ENCODE measurements around the gene CCN5. TPM values are rescaled to one million over a fixed set of nuclear protein-coding genes. Genes with fewer than 3 reads are reported as not detected.

Gene CCN5
- total and polyA plus RNA-seq, 2 of the 13 experiments (the other 11 are each of a cell fraction or from before 2014, with no cell fraction given), result 0.12 TPM; not detected in 1

GRCh38 chr20:44681796-44682566, 33.2 kb upstream of the CCN5 start:
- Histone ChIP-seq H3K4me2 (ENCODE audit: low read depth, low read length) (no peak overlapping the region), H3K4me1 (ENCODE audit: insufficient read depth, low read length) (peaks cover 19% of the 10 kb centered on the region), H4K20me1 (ENCODE audit: insufficient read depth, low read length) (no peaks in the 10 kb centered on the region), H3K9ac (ENCODE audit: insufficient read depth, low read depth, low read length) (no peak overlapping the region), H3K36me3 (replicated peaks in 1 of 2; ENCODE audit: control insufficient read depth in 1 of 2, insufficient read depth in 2 of 2, low read length in 2 of 2) (no peaks in the 10 kb centered on the region), H3K79me2 (ENCODE audit: insufficient read depth, low read length) (no peaks in the 10 kb centered on the region), H3K27ac (ENCODE audit: extremely low read length, insufficient read depth, low read length) (no peak overlapping the region), H3K27me3 (ENCODE audit: control insufficient read depth in 1 of 2, insufficient read depth in 2 of 2, low read length in 2 of 2) (peaks cover 0 to 3% of the 10 kb centered on the region in 2 experiments; a peak in 2 of 5 replicates), H3K9me3 (ENCODE audit: low read length) (no peaks in the 10 kb centered on the region), H2AFZ (ENCODE audit: low read length) (no peak overlapping the region), H3K4me3 (replicated peaks in 1 of 3; ENCODE audit: insufficient read depth in 1 of 3, low read depth in 2 of 3, low read length in 3 of 3) (no peak overlapping the region)
- CTCF ChIA-PET (ENCODE audit: low intra/inter-chr PET ratio, low total read pairs), result interaction anchor here (6.7 kb wide), 1 partner anchor 52 kb away, joined by 170 read pairs; no protein-coding TSS in a partner anchor
- WGBS (ENCODE audit: low lambda C conversion rate), result 40% methylated on average over 11 of the region's 11 CpGs
- in situ Hi-C loops (cut with HindIII; ENCODE audit: extremely low pct_ligation_motif_present, low pct_unique_long_range_greater_than_20kb) (no loop called here), intact Hi-C loops (cut with micrococcal nuclease; ENCODE audit: unreplicated experiment) (loop anchor here (10.0 kb wide), 1 partner anchor 467 kb away; the partner anchor contains the start of gene OSER1)
- TF ChIP-seq ZNF451 (CRISPR knock-in tag; IDR thresholded peaks at IDR 0.05) (no peak), ZKSCAN8 (CRISPR knock-in tag; IDR thresholded peaks at IDR 0.05; ENCODE audit: borderline replicate concordance) (no peak), CHD2 (IDR thresholded peaks at IDR 0.05; ENCODE audit: low read depth, low read length) (no peak), THAP11 (CRISPR knock-in tag; IDR thresholded peaks at IDR 0.05) (no peak), ZNF629 (CRISPR knock-in tag; conservative IDR thresholded peaks at IDR 0.05) (peak; percentile 80), ZMYM4 (CRISPR knock-in tag; IDR thresholded peaks at IDR 0.05) (no peak), ZBTB44 (CRISPR knock-in tag; IDR thresholded peaks at IDR 0.05) (no peak), HNF4G (IDR thresholded peaks at IDR 0.05; ENCODE audit: borderline replicate concordance, low read depth, low read length) (no peak), HNF4G (CRISPR knock-in tag; IDR thresholded peaks at IDR 0.05; ENCODE audit: borderline replicate concordance, low read depth) (no peak), ZFP37 (CRISPR knock-in tag; IDR thresholded peaks at IDR 0.05; ENCODE audit: borderline replicate concordance) (no peak), ZSCAN20 (CRISPR knock-in tag; IDR thresholded peaks at IDR 0.05; ENCODE audit: borderline replicate concordance) (no peak), MNT (IDR thresholded peaks at IDR 0.05) (peak; percentile 52)
- DNase-seq (ENCODE audit: low spot score) (no peak), ATAC-seq (no peak), FAIRE-seq (no peak)
- BruUV-seq (replicated peaks), result no TSS peak
- POLR2A ChIA-PET, result no interaction called here
